ENCODE measurements around the gene NIT2.

GRCh38 chr3:100317912-100318311 lies 16.6 kb upstream of the NIT2 start:
- TF ChIP-seq CTCF (IDR thresholded peaks at IDR 0.05) (no peak), POLR2A (IDR thresholded peaks at IDR 0.05) (no peak)

All from lower leg skin (tissue), 3 donors.